ENCODE measurements around the gene WNT2B. TPM values are rescaled to one million over a fixed set of nuclear protein-coding genes. Genes with fewer than 3 reads are reported as not detected.

The WNT2B gene
- total and polyA plus RNA-seq, 9 of the 15 experiments (the other 6 are each of a cell fraction or from before 2014, with no cell fraction given): 0.02 to 0.06 (median 0.04) TPM; not detected in 3

GRCh38 chr1:112462953-112463279 lies 45.8 kb upstream of the WNT2B start (continued):
- TF ChIP-seq POLR2H (tag; IDR thresholded peaks at IDR 0.05; ENCODE audit: low read depth): no peak
- TF ChIP-seq ARID1B (IDR thresholded peaks at IDR 0.05): peak; percentile 94
- no peak for TF ChIP-seq SREBF1 (IDR thresholded peaks at IDR 0.05; ENCODE audit: borderline replicate concordance, low read depth, low read length)
- peak in 1 of 2 experiments; percentile 75; a peak in 2 of 4 replicates for TF ChIP-seq HDAC1 (IDR thresholded peaks at IDR 0.05)
- no peak for TF ChIP-seq RBM34 (IDR thresholded peaks at IDR 0.05; ENCODE audit: borderline replicate concordance, insufficient read depth, low read length)
- TF ChIP-seq, protein P1, sequence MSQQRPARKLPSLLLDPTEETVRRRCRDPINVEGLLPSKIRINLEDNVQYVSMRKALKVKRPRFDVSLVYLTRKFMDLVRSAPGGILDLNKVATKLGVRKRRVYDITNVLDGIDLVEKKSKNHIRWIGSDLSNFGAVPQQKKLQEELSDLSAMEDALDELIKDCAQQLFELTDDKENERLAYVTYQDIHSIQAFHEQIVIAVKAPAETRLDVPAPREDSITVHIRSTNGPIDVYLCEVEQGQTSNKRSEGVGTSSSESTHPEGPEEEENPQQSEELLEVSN (IDR thresholded peaks at IDR 0.05; ENCODE audit: borderline replicate concordance in 1 of 2, extremely low read depth in 1 of 2, insufficient read depth in 1 of 2, insufficient read length in 1 of 2, low read depth in 1 of 2, low read length in 1 of 2, poor library complexity in 1 of 2, severe bottlenecking in 1 of 2): peak in 1 of 2 experiments; percentile 57
- TF ChIP-seq ZSCAN29 (IDR thresholded peaks at IDR 0.05): no peak
- TF ChIP-seq RBBP5 (IDR thresholded peaks at IDR 0.05; ENCODE audit: borderline replicate concordance, insufficient read depth, low read length, poor library complexity, severe bottlenecking): no peak
- TF ChIP-seq ZNF668 (CRISPR knock-in tag; IDR thresholded peaks at IDR 0.05): no peak
- TF ChIP-seq HDAC3 (IDR thresholded peaks at IDR 0.05; ENCODE audit: borderline replicate concordance, partially characterized antibody): no peak
- no peak for TF ChIP-seq SMAD1 (IDR thresholded peaks at IDR 0.05; ENCODE audit: low read depth, low read length, partially characterized antibody)
- TF ChIP-seq NFIC (IDR thresholded peaks at IDR 0.05): peak; percentile 64; the same call in 1 of the 2 replicates
- no peak for TF ChIP-seq ZC3H8 (IDR thresholded peaks at IDR 0.05)
- TF ChIP-seq ARID2 (IDR thresholded peaks at IDR 0.05): no peak
- TF ChIP-seq, protein P2, sequence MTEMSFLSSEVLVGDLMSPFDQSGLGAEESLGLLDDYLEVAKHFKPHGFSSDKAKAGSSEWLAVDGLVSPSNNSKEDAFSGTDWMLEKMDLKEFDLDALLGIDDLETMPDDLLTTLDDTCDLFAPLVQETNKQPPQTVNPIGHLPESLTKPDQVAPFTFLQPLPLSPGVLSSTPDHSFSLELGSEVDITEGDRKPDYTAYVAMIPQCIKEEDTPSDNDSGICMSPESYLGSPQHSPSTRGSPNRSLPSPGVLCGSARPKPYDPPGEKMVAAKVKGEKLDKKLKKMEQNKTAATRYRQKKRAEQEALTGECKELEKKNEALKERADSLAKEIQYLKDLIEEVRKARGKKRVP (CRISPR knock-in tag; IDR thresholded peaks at IDR 0.05): no peak
- no peak for TF ChIP-seq ZNF408 (CRISPR knock-in tag; IDR thresholded peaks at IDR 0.05; ENCODE audit: low read depth)
- TF ChIP-seq GABPA (tag; conservative IDR thresholded peaks at IDR 0.05; ENCODE audit: low read depth): no peak
- TF ChIP-seq DLX4 (CRISPR knock-in tag; IDR thresholded peaks at IDR 0.05): no peak
- no peak for TF ChIP-seq RBM14 (IDR thresholded peaks at IDR 0.05; ENCODE audit: borderline replicate concordance, insufficient read depth, low read depth, low read length)
- TF ChIP-seq LARP7 (IDR thresholded peaks at IDR 0.05): no peak
- TF ChIP-seq HNRNPLL (IDR thresholded peaks at IDR 0.05; ENCODE audit: low read depth, low read length, poor library complexity, severe bottlenecking): no peak
- no peak for TF ChIP-seq KAT2B (IDR thresholded peaks at IDR 0.05; ENCODE audit: low read depth, low read length)
- no peak for TF ChIP-seq ZFP36 (IDR thresholded peaks at IDR 0.05; ENCODE audit: low read depth, low read length, partially characterized antibody)
- TF ChIP-seq YY1 (IDR thresholded peaks at IDR 0.05; ENCODE audit: borderline replicate concordance in 1 of 3, control insufficient read depth in 1 of 3, extremely low read depth in 1 of 3, insufficient read depth in 3 of 3, insufficient read length in 1 of 3, insufficient replicate concordance in 2 of 3, low read depth in 1 of 3, low read length in 2 of 3): no peak
- TF ChIP-seq ARNT (IDR thresholded peaks at IDR 0.05): no peak
- TF ChIP-seq CREB5 (CRISPR knock-in tag; IDR thresholded peaks at IDR 0.05): no peak

Measured in K562 (cell line).